ENCODE data around the gene SLC12A5. TPM values are rescaled to one million over a fixed set of nuclear protein-coding genes. Genes with fewer than 3 reads are reported as not detected.

Gene SLC12A5
- total RNA-seq, 1 experiment from 2014 or later: 7.2 TPM

GRCh38 chr20:46000262-46000996 is 28.6 kb upstream of the SLC12A5 start:
- peak; percentile 63 for ATAC-seq
- Mint-ChIP-seq H3K27ac (peak overlapping the region; percentile 99), H3K27me3 (ENCODE audit: low read depth) (no peaks in the 10 kb centered on the region; the same call in 1 of the 2 replicates), H3K9me3 (no peaks in the 10 kb centered on the region), H3K36me3 (no peaks in the 10 kb centered on the region), H3K4me3 (no peak overlapping the region), H3K4me1 (peaks cover 73% of the 10 kb centered on the region)
- POLR2A ChIA-PET: no interaction called here
- TF ChIP-seq AR (CRISPR knock-in tag; IDR thresholded peaks at IDR 0.05) (no peak), ELF4 (CRISPR knock-in tag; IDR thresholded peaks at IDR 0.05; ENCODE audit: low read depth) (no peak), ARID4B (CRISPR knock-in tag; IDR thresholded peaks at IDR 0.05; ENCODE audit: borderline replicate concordance) (no peak), ZNF512 (CRISPR knock-in tag; IDR thresholded peaks at IDR 0.05; ENCODE audit: borderline replicate concordance) (no peak), MXD4 (CRISPR knock-in tag; IDR thresholded peaks at IDR 0.05; ENCODE audit: borderline replicate concordance) (no peak), ATF3 (CRISPR knock-in tag; conservative IDR thresholded peaks at IDR 0.05) (no peak), SOX15 (CRISPR knock-in tag; IDR thresholded peaks at IDR 0.05) (no peak), STAT6 (CRISPR knock-in tag; conservative IDR thresholded peaks at IDR 0.05; ENCODE audit: low read depth) (no peak), ZMAT4 (CRISPR knock-in tag; IDR thresholded peaks at IDR 0.05) (no peak), CTCF (IDR thresholded peaks at IDR 0.05) (no peak), SMAD4 (CRISPR knock-in tag; IDR thresholded peaks at IDR 0.05) (no peak), TCF7 (CRISPR knock-in tag; IDR thresholded peaks at IDR 0.05; ENCODE audit: low read depth) (no peak), TEAD1 (CRISPR knock-in tag; IDR thresholded peaks at IDR 0.05) (no peak), ZNF219 (CRISPR knock-in tag; IDR thresholded peaks at IDR 0.05; ENCODE audit: borderline replicate concordance) (no peak), SMAD3 (CRISPR knock-in tag; IDR thresholded peaks at IDR 0.05; ENCODE audit: borderline replicate concordance) (no peak), ZNF138 (CRISPR knock-in tag; conservative IDR thresholded peaks at IDR 0.05) (no peak), NR1H2 (CRISPR knock-in tag; IDR thresholded peaks at IDR 0.05) (no peak), PRRX2 (CRISPR knock-in tag; IDR thresholded peaks at IDR 0.05) (no peak)
- DNase-seq (ENCODE audit: low spot score): peak; percentile 34
- CTCF ChIA-PET: interaction anchor here (1.0 to 11.0 kb wide), 8 partner anchors 9 to 58 kb away, joined by 3 to 114 read pairs (median 7); partner anchors contain the start of gene MMP9
